Measurements from ENCODE around the gene DLK1. TPM values are rescaled to one million over a fixed set of nuclear protein-coding genes. Genes with fewer than 3 reads are reported as not detected.

The DLK1 gene
- total and polyA plus RNA-seq, 4 donors = 0.05 to 9.9 (median 1.2) TPM; not detected in 1

- DNase-seq (peak in 1 of 3 donors; percentile 14), ATAC-seq (ENCODE audit: insufficient read depth, low FRiP score) (no peak)
- H3K27ac ChIP-seq (ENCODE audit: low read depth in 1 of 2, low read length in 1 of 2) = no peak overlapping the region
- H3K4me3 ChIP-seq = no peak overlapping the region
- peaks cover 0 to 7% (median 0%) of the 10 kb centered on the region in 5 donors for H3K4me1 ChIP-seq (ENCODE audit: control insufficient read depth in 5 of 5, insufficient read depth in 5 of 5, low read length in 5 of 5)
- H3K27me3 ChIP-seq (ENCODE audit: control insufficient read depth in 3 of 3, insufficient read depth in 3 of 3, low read length in 2 of 3) = no peaks in the 10 kb centered on the region
- no peak for TF ChIP-seq CTCF (IDR thresholded peaks at IDR 0.05; ENCODE audit: control extremely low read depth, extremely low read depth)
- H3K9ac ChIP-seq (ENCODE audit: insufficient read depth in 1 of 2, low read length in 2 of 2) = no peak overlapping the region
- H3K9me3 ChIP-seq (ENCODE audit: control insufficient read depth in 4 of 4, insufficient read depth in 3 of 4, low read length in 3 of 4) = no peaks in the 10 kb centered on the region
- 84% methylated on average over 12 of the region's 12 CpGs for WGBS, 2 donors
- H3K36me3 ChIP-seq (ENCODE audit: control insufficient read depth in 4 of 4, insufficient read depth in 4 of 4, low read length in 4 of 4) = no peaks in the 10 kb centered on the region
Measured at GRCh38 chr14:100780646-100781355, 54.1 kb downstream of the DLK1 start.

GRCh38 chr14:100781952-100782351, 55.3 kb downstream of the DLK1 start:
- H3K27ac ChIP-seq (ENCODE audit: low read depth in 1 of 2, low read length in 1 of 2) = no peak overlapping the region
- no peaks in the 10 kb centered on the region for H3K36me3 ChIP-seq (ENCODE audit: control insufficient read depth in 4 of 4, insufficient read depth in 4 of 4, low read length in 4 of 4)
- ATAC-seq (ENCODE audit: insufficient read depth, low FRiP score) = no peak
- H3K4me1 ChIP-seq (ENCODE audit: control insufficient read depth in 5 of 5, insufficient read depth in 5 of 5, low read length in 5 of 5) = peaks cover 0 to 13% (median 4%) of the 10 kb centered on the region in 5 donors
- no peak overlapping the region for H3K9ac ChIP-seq (ENCODE audit: insufficient read depth in 1 of 2, low read length in 2 of 2)
- H3K4me3 ChIP-seq = no peak overlapping the region
- no peak for DNase-seq
- WGBS, 2 donors = 91 to 93% methylated on average over 8 of the region's 8 CpGs
- H3K9me3 ChIP-seq (ENCODE audit: control insufficient read depth in 4 of 4, insufficient read depth in 3 of 4, low read length in 3 of 4) = no peaks in the 10 kb centered on the region
- TF ChIP-seq CTCF (IDR thresholded peaks at IDR 0.05; ENCODE audit: control extremely low read depth, extremely low read depth) = no peak
- H3K27me3 ChIP-seq (ENCODE audit: control insufficient read depth in 3 of 3, insufficient read depth in 3 of 3, low read length in 2 of 3) = no peaks in the 10 kb centered on the region

- Histone ChIP-seq H3K4me3 (no peak overlapping the region), H3K4me1 (ENCODE audit: control insufficient read depth in 5 of 5, insufficient read depth in 5 of 5, low read length in 5 of 5) (peaks cover 0 to 15% (median 4%) of the 10 kb centered on the region in 5 donors), H3K9me3 (ENCODE audit: control insufficient read depth in 4 of 4, insufficient read depth in 3 of 4, low read length in 3 of 4) (no peaks in the 10 kb centered on the region), H3K27ac (ENCODE audit: low read depth in 1 of 2, low read length in 1 of 2) (no peak overlapping the region), H3K27me3 (ENCODE audit: control insufficient read depth in 3 of 3, insufficient read depth in 3 of 3, low read length in 2 of 3) (no peaks in the 10 kb centered on the region), H3K36me3 (ENCODE audit: control insufficient read depth in 4 of 4, insufficient read depth in 4 of 4, low read length in 4 of 4) (no peaks in the 10 kb centered on the region), H3K9ac (ENCODE audit: insufficient read depth in 1 of 2, low read length in 2 of 2) (no peak overlapping the region)
- WGBS, 2 donors = 71 to 77% methylated on average over 13 of the region's 13 CpGs
- DNase-seq (peak in 2 of 3 donors; percentile 4 to 11), ATAC-seq (ENCODE audit: insufficient read depth, low FRiP score) (no peak)
- TF ChIP-seq CTCF (IDR thresholded peaks at IDR 0.05; ENCODE audit: control extremely low read depth, extremely low read depth) = no peak
Measured at GRCh38 chr14:100782516-100783320, 56.0 kb downstream of the DLK1 start.

Measured in lung (tissue), 12 donors.